HS-27A (cell line): ENCODE measurements around the gene SGMS1.
"Not testable (repeated sequence)": the region's sequence is repeated elsewhere in the genome, so short reads cannot be mapped to it uniquely, and the experiment has no call there.

Experiments used
- DNase-seq: peaks from one replicate; pipeline ENCODE4 v3.0.0-alpha.2; 2012; ENCODE audit warnings: low read depth, missing footprints

Gene SGMS1

GRCh38 chr10:50623663-50624412 lies at the start of gene SGMS1:
SGMS1 (minus strand) TSS chr10:50623956; CDS start chr10:50344114, 279,842 bp downstream.
- DNase-seq = no peak

DNA sequence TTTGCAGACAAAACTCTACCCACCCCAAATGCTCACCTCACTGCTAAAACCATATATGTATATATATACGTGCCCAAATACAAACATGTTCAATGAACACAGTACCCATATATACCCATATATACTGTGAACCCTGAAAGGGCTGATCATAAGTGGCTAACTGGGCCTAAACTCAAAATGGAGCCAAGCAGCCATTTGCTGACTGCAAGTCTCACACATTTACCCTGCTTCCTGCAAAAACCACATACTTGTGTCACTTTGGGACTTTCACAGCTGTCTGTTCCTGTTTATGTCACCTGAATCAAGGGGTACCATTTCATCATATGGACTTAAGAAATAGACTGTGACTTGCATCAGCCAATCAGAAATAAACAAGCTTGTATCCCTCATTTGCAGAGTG lies 48.4 kb upstream of the SGMS1 start:
- DNase-seq = not testable (repeated sequence)

DNA sequence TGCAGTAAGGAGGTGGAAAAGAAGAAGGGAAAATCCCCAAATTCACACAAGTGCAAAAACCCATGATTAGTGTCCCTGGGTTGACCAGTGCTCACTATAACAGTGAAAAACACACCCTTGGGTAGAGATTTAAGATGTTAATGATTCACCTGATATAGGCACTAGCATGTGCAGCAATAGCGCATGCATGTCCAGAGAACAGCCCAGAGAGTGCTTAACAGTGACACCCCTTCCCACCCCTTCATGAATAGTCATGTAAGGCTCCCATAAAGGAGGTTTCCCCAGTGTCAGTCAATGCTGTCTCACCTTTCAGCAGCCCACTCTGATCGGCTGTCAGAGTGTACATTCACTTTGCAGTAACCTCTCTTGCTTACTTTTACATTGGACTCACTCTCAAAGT lies 47.9 kb upstream of the SGMS1 start:
- not testable (repeated sequence) for DNase-seq

DNA sequence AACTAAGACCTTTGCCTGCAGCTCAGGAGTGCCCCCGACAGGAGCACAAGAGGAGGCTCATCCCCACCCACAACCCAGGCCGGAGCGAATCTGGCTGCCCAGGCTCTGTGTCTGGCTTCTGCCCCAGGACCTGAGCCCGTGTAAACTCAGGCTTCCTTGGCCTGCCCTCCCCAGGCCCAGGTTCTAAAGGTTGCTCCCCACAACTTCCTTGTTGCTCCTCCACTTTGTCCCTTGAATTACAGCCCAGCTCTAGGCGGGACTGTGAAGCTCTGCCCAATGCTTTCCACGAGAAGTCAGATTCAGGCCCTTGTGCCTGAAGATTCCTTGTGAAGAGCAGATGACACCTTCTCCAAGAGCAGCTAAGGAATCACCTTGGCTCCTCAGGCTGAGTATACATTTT lies 46.2 kb upstream of the SGMS1 start:
- not testable (repeated sequence) for DNase-seq

- DNase-seq = not testable (repeated sequence)
Measured at GRCh38 chr10:50667353-50667752, 43.6 kb upstream of the SGMS1 start.

- not testable (repeated sequence) for DNase-seq
Measured at GRCh38 chr10:50662420-50662819, 38.7 kb upstream of the SGMS1 start.

DNA sequence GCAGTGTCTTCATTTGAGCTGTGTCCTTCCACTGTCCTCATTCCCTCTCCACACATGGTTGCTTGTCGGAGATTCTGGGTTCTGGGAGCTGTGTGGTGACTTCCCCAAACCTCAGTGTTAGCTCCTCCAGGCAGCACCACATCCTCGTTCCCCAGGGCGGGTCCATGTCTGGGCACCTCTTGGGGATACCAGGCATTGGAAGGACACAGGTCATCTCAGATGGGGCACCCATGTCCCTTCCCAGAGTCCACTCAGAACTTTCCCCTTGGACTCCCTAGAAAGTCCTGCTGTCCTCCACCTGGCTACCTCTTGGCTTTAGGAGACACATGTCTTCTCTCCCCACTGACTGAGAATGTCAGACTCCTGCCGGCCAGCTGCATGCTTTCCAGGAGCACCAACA lies 37.8 kb upstream of the SGMS1 start:
- not testable (repeated sequence) for DNase-seq

DNA sequence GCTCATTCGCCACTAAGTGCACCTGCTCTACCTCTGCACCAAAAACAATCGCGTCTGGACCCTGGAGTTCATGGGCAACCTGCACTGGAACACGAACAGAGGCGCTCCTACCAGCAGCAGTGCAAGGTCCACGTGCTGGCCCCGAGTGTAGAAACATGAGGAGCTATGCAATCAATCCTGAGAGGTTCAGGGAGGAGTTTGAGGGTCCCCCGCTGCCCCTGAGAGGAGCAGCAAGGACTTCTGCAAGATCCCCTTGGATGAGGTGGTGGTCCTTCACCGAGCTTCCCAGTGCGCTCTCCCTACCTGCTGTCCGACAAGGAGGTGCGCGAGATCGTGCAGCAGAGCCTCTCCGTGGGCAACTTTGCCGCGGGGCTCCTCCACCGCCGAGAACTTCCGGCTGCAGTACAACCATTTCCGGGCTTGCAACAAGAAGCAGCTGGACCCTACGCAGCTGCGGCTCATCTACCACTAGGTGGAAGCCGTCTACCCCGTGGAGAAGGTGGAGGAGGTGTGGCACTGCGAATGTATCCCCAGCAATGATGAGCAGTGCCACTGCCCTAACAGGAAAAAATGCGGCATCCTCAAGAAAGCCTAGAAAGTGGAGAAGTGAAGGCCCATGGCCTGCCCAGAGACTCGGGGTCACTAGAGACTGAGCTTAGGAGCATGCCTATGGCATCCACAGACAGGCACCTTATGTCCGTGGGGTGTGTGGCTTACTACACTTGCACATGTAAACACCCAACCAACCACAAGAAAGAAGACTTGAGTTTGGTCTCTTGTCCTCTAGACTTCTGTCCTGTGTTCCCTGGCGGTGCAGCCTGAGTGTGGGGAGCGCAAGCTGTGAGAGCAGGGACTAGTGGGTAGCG lies 36.3 kb upstream of the SGMS1 start:
- DNase-seq = peak; percentile 15

- DNase-seq = not testable (repeated sequence)
Measured at GRCh38 chr10:50659016-50659864, 35.5 kb upstream of the SGMS1 start.

GRCh38 chr10:50658165-50658564 lies 34.4 kb upstream of the SGMS1 start:
- DNase-seq = no peak

DNA sequence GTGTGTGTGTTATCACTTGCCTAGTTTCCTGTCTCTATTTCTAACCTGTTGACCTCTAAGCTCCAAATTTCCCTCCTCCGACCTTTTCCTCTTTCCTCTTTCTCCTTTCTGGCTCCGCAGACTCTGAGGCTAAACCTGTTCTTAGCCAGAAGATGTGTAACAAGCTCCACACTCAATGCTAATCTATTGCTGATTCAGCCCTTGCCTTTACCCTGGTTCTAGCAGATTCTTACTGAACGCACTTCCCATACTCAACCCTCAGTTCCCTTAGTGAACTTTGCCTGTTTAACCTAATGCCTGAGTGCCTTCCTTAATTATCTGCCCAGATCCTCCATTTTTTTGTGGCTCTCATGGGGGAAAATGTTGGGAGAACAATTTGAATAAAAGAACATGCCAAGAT lies 30.0 kb upstream of the SGMS1 start:
- DNase-seq = no peak

GRCh38 chr10:50653142-50653541 lies 29.4 kb upstream of the SGMS1 start:
- DNase-seq = no peak

GRCh38 chr10:50651808-50652207 lies 28.1 kb upstream of the SGMS1 start:
- DNase-seq = no peak

DNA sequence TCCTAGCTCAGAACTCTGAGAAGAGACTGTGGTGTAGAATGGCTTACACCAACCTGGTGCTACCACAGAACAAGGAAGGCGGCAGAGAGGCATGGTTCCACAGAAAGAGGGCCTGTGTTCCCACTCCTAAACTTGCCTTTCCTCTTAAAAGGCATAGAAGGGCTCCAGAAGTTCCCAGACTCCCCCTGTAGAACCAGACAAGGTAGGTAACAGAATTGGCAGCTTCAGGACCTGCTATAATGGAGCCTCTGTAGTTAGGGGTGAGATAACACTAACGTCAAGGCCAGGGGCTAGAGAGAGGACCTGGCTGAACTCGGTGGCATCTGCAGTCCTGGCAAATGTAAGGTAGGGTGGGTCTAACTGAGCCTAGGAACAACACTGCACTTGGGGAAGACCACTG lies 26.7 kb upstream of the SGMS1 start:
- no peak for DNase-seq

- no peak for DNase-seq
Measured at GRCh38 chr10:50648935-50649227, 25.1 kb upstream of the SGMS1 start.

DNA sequence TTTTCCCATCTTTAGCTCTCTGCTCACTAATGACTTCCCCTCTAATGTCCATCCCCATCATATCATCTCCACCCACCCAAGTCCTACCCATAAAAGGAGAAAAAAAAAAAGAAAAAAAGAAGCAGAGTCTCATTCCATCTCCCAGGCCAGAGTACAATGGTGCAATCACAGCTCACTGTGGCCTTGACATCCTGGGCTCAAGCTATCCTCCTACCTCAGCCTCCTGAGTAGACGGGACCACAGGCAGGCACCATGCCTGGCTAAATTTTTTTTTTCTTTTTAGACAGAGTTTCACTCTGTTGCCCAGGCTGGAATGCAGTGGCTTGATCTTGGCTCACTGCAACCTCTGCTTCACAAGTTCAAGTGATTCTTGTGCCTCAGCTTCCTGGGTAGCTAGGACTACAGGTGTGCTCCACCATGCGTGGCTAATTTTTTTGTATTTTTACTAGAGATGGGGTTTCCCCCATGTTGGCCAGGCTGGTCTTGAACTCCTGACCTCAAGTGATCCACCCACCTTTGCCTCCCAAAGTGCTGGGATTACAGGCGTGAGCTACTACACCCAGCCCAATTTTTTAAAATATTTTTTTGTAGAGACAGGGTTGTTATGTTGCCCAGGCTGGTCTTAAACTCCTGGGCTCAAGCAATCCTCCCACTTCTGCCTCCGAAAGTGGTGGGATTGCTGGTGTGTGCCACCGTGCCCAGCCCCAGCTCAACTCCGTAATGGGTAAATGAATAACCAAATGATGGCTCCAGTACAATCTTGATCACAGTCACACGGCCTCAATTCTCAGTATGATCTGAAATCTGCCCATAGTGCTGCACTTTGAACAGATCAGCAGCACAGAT lies 24.6 kb upstream of the SGMS1 start:
- no peak for DNase-seq

GRCh38 chr10:50647350-50647749 lies 23.6 kb upstream of the SGMS1 start:
- not testable (repeated sequence) for DNase-seq

DNA sequence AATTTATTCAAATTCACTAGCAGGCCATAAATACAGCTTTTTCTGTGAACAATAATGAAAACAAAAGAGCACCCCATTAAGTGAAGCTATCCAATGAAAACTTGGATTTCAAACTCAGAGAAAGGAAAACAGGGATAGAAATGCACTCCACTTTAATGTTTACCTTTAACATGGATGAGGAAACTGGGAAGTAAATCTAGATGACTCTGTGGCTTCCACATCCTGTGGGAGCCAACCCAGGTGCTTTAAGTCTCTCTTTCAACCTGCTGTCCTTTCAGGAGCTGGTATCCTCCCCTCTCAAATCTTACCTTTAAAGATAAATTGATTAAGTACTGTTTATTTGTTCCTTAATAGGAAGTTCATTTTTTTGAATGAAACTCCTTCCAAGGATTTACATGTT lies 21.5 kb upstream of the SGMS1 start:
- DNase-seq = no peak

DNA sequence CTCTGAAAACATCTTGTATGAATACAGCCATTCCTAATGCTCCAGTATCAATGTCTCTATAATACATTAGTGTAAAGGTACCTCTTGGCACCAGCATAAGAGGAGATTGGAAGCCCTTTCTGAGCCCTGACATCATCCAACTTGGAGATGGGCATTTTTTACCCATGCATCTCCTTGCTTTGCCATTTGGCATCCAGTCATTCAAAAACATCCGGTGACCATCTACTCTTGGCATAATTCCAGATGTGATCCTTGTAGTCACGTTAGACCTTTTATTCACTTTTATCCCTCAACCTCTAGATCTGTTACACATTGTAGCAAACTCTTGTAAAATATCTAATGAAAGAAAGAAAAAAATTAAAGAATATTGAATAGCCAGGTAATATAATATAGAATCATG lies 17.9 kb upstream of the SGMS1 start:
- no peak for DNase-seq

DNA sequence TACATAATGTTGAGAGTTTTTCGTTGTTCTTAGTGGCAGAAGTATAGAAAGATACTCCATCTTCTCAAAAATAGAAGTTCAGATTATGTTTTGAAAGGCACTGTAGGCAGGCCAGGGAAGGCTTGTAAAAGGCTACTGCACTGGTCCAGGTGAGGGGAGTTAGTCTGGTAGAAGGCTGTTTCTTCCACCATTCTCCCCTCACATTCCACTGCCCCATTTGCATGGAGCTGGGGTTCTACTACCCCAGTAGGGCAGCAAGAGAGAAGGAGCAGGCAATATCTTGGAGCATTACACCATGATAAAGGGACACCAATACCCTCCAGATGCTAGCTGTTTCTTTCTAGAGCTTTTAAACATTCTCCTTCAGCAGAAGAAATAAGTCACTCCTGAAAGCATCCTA lies 16.5 kb upstream of the SGMS1 start:
- no peak for DNase-seq
